ENCODE data around the gene SEMA6B.
"Not testable (repeated sequence)": the region's sequence is repeated elsewhere in the genome, so short reads cannot be mapped to it uniquely, and the experiment has no call there.

The SEMA6B gene

GRCh38 chr19:4538601-4538954, 20.9 kb downstream of the SEMA6B start:
- H3K36me3 ChIP-seq (ENCODE audit: insufficient read depth, low read length), result no peaks in the 10 kb centered on the region
- H3K9me3 ChIP-seq (ENCODE audit: control insufficient read depth, insufficient read depth, low read length), result no peaks in the 10 kb centered on the region
- peaks cover 8% of the 10 kb centered on the region; the same call in 1 of the 2 replicates for H3K4me1 ChIP-seq (ENCODE audit: insufficient read depth, low read length)
- no peak overlapping the region for H3K9ac ChIP-seq (ENCODE audit: low read depth, low read length)

- Histone ChIP-seq H3K9ac (ENCODE audit: low read depth, low read length) (no peak overlapping the region), H3K4me1 (ENCODE audit: insufficient read depth, low read length) (peaks cover 8% of the 10 kb centered on the region; the same call in 1 of the 2 replicates), H3K9me3 (ENCODE audit: control insufficient read depth, insufficient read depth, low read length) (no peaks in the 10 kb centered on the region), H3K36me3 (ENCODE audit: insufficient read depth, low read length) (no peaks in the 10 kb centered on the region)
Observed at GRCh38 chr19:4537953-4538600, 21.4 kb downstream of the SEMA6B start.

- Histone ChIP-seq H3K9me3 (ENCODE audit: control insufficient read depth, insufficient read depth, low read length) (no peaks in the 10 kb centered on the region), H3K4me1 (ENCODE audit: insufficient read depth, low read length) (peaks cover 8% of the 10 kb centered on the region; the same call in 1 of the 2 replicates)
Observed at GRCh38 chr19:4536798-4537197, 22.7 kb downstream of the SEMA6B start.

GRCh38 chr19:4534836-4535658, 24.4 kb downstream of the SEMA6B start, which contains the start of gene PLIN5:
Gene PLIN5, minus strand, starts transcription at chr19:4535224. Its CDS starts 1,150 bp downstream, at chr19:4534074.
- Histone ChIP-seq H3K36me3 (ENCODE audit: insufficient read depth, low read length) (no peaks in the 10 kb centered on the region), H3K9ac (ENCODE audit: low read depth, low read length) (no peak within 1 kb of the TSS; the same call in 1 of the 2 replicates), H3K4me1 (ENCODE audit: insufficient read depth, low read length) (peaks cover 5% of the 10 kb centered on the region; the same call in 1 of the 2 replicates), H3K9me3 (ENCODE audit: control insufficient read depth, insufficient read depth, low read length) (no peaks in the 10 kb centered on the region)

More at GRCh38 chr19:4536798-4537197, 22.7 kb downstream of the SEMA6B start:
- Histone ChIP-seq H3K9ac (ENCODE audit: low read depth, low read length) (no peak overlapping the region), H3K36me3 (ENCODE audit: insufficient read depth, low read length) (no peaks in the 10 kb centered on the region)

- no peaks in the 10 kb centered on the region for H3K36me3 ChIP-seq (ENCODE audit: insufficient read depth, low read length)
- no peaks in the 10 kb centered on the region for H3K9me3 ChIP-seq (ENCODE audit: control insufficient read depth, insufficient read depth, low read length)
- no peak overlapping the region for H3K9ac ChIP-seq (ENCODE audit: low read depth, low read length)
- no peaks in the 10 kb centered on the region for H3K4me1 ChIP-seq (ENCODE audit: insufficient read depth, low read length)
Observed at GRCh38 chr19:4533835-4534424, 25.6 kb downstream of the SEMA6B start.

GRCh38 chr19:4533334-4533733, 26.1 kb downstream of the SEMA6B start:
- H3K4me1 ChIP-seq (ENCODE audit: insufficient read depth, low read length), result no peaks in the 10 kb centered on the region
- no peaks in the 10 kb centered on the region for H3K9me3 ChIP-seq (ENCODE audit: control insufficient read depth, insufficient read depth, low read length)
- H3K36me3 ChIP-seq (ENCODE audit: insufficient read depth, low read length), result no peaks in the 10 kb centered on the region
- no peak overlapping the region for H3K9ac ChIP-seq (ENCODE audit: low read depth, low read length)

GRCh38 chr19:4531562-4532165, 27.8 kb downstream of the SEMA6B start:
- H3K9me3 ChIP-seq (ENCODE audit: control insufficient read depth, insufficient read depth, low read length), result no peaks in the 10 kb centered on the region
- no peaks in the 10 kb centered on the region for H3K36me3 ChIP-seq (ENCODE audit: insufficient read depth, low read length)
- H3K4me1 ChIP-seq (ENCODE audit: insufficient read depth, low read length), result no peaks in the 10 kb centered on the region
- no peak overlapping the region for H3K9ac ChIP-seq (ENCODE audit: low read depth, low read length)

- no peak overlapping the region for H3K9ac ChIP-seq (ENCODE audit: low read depth, low read length)
- no peaks in the 10 kb centered on the region for H3K9me3 ChIP-seq (ENCODE audit: control insufficient read depth, insufficient read depth, low read length)
- H3K4me1 ChIP-seq (ENCODE audit: insufficient read depth, low read length), result no peaks in the 10 kb centered on the region
- H3K36me3 ChIP-seq (ENCODE audit: insufficient read depth, low read length), result no peaks in the 10 kb centered on the region
Observed at GRCh38 chr19:4529924-4530522, 29.5 kb downstream of the SEMA6B start.

- no peaks in the 10 kb centered on the region for H3K9me3 ChIP-seq (ENCODE audit: control insufficient read depth, insufficient read depth, low read length)
- no peak overlapping the region for H3K9ac ChIP-seq (ENCODE audit: low read depth, low read length)
- no peaks in the 10 kb centered on the region for H3K4me1 ChIP-seq (ENCODE audit: insufficient read depth, low read length)
- H3K36me3 ChIP-seq (ENCODE audit: insufficient read depth, low read length), result no peaks in the 10 kb centered on the region
Observed at GRCh38 chr19:4528843-4529242, 30.6 kb downstream of the SEMA6B start.

GRCh38 chr19:4527377-4527776, 32.1 kb downstream of the SEMA6B start:
- H3K4me1 ChIP-seq (ENCODE audit: insufficient read depth, low read length); H3K9ac ChIP-seq (ENCODE audit: low read depth, low read length); H3K36me3 ChIP-seq (ENCODE audit: insufficient read depth, low read length); H3K9me3 ChIP-seq (ENCODE audit: control insufficient read depth, insufficient read depth, low read length): not testable (repeated sequence)

- no peak overlapping the region for H3K9ac ChIP-seq (ENCODE audit: low read depth, low read length)
- H3K9me3 ChIP-seq (ENCODE audit: control insufficient read depth, insufficient read depth, low read length), result no peaks in the 10 kb centered on the region
- no peaks in the 10 kb centered on the region for H3K4me1 ChIP-seq (ENCODE audit: insufficient read depth, low read length)
- no peaks in the 10 kb centered on the region for H3K36me3 ChIP-seq (ENCODE audit: insufficient read depth, low read length)
Observed at GRCh38 chr19:4525563-4526002, 33.9 kb downstream of the SEMA6B start.

- H3K9ac ChIP-seq (ENCODE audit: low read depth, low read length), result no peak overlapping the region
Observed at GRCh38 chr19:4524808-4525562, 34.5 kb downstream of the SEMA6B start.

GRCh38 chr19:4523306-4524110, 36.0 kb downstream of the SEMA6B start:
- Histone ChIP-seq H3K9me3 (ENCODE audit: control insufficient read depth, insufficient read depth, low read length) (no peaks in the 10 kb centered on the region), H3K36me3 (ENCODE audit: insufficient read depth, low read length) (no peaks in the 10 kb centered on the region), H3K4me1 (ENCODE audit: insufficient read depth, low read length) (peaks cover 3% of the 10 kb centered on the region; the same call in 1 of the 2 replicates), H3K9ac (ENCODE audit: low read depth, low read length) (no peak overlapping the region)

More at GRCh38 chr19:4524808-4525562, 34.5 kb downstream of the SEMA6B start:
- H3K4me1 ChIP-seq (ENCODE audit: insufficient read depth, low read length), result no peaks in the 10 kb centered on the region
- H3K36me3 ChIP-seq (ENCODE audit: insufficient read depth, low read length), result no peaks in the 10 kb centered on the region
- no peaks in the 10 kb centered on the region for H3K9me3 ChIP-seq (ENCODE audit: control insufficient read depth, insufficient read depth, low read length)
